GM12878 (cell line): Measurements from ENCODE around the gene BTBD9. TPM values are rescaled to one million over a fixed set of nuclear protein-coding genes. Genes with fewer than 3 reads are reported as not detected.

Experiments
- ATAC-seq: fragments of 200-7000 bp; cut with Tn5 transposase; 3 replicates; pipeline ENCODE4 v1.9.1; 2020; ENCODE audit warnings: mild to moderate bottlenecking, moderate library complexity
- BruUV-seq: library from RNA; stranded (reverse); fragments of 400-500 nt; replicated peaks from 2 replicates; lab custom pipeline; 2021; lab: Mats Ljungman, UMichigan
- CTCF ChIA-PET: fragments of 300-600 bp; sonication (Branson Sonifier 250); formaldehyde crosslinking; extraction: SDS; loops from one replicate; lab custom pipeline; 2021; ENCODE audit warnings: inconsistent platforms; lab: Yijun Ruan, JAX
- POLR2A ChIA-PET: fragments of 350-600 bp; formaldehyde crosslinking; extraction: SDS; loops from one replicate; lab custom pipeline; 2021; ENCODE audit warnings: inconsistent platforms; lab: Charles Lee
- RAD21 ChIA-PET: fragments of 300-600 bp; sonication (Branson Sonifier 250); formaldehyde crosslinking; loops from one replicate; lab custom pipeline; 2023; ENCODE audit warnings: antibody characterized with exemption; ENCODE audit not compliant: unreplicated experiment; lab: Charles Lee
- SMC1A ChIA-PET: fragments of 300-600 bp; sonication (Branson Sonifier 250); formaldehyde crosslinking; loops from one replicate; lab custom pipeline; 2023; ENCODE audit not compliant: unreplicated experiment, uncharacterized antibody; lab: Charles Lee
- DNase-seq: peaks from one replicate; pipeline ENCODE4 v3.0.0-alpha.2; 2011; ENCODE audit warnings: low read depth, low spot score
- FAIRE-seq: peaks from 3 replicates; lab custom pipeline; 2011; peaks lifted over from hg19 to GRCh38; lab: Jason Lieb, UNC
- H2AFZ ChIP-seq: 2 replicates; pipeline ENCODE4 v1.6.0; 2011; ENCODE audit warnings: low read depth, low read length, control low read depth; ENCODE audit not compliant: control insufficient read depth
- H3K27ac ChIP-seq: 2 replicates; pipeline ENCODE4 v1.5.1; 2011; ENCODE audit warnings: control low read depth; ENCODE audit not compliant: control insufficient read depth, insufficient read depth
- H3K27me3 ChIP-seq, 2 experiments: replicated peaks in 1 of 2; 2 replicates each; pipeline versions ENCODE4 v1.6.0 to v1.6.1; 2011; ENCODE audit warnings: low read length in 1 of 2; ENCODE audit not compliant: control insufficient read depth in 2 of 2, insufficient read depth in 2 of 2
- H3K36me3 ChIP-seq, 2 experiments: 2 replicates each; pipeline ENCODE4 v1.5.1; 2011; ENCODE audit warnings: low read length in 1 of 2; ENCODE audit not compliant: control insufficient read depth in 2 of 2, insufficient read depth in 2 of 2
- H3K4me1 ChIP-seq: 2 replicates; pipeline ENCODE4 v1.6.1; 2011; ENCODE audit warnings: mild to moderate bottlenecking, low read length, moderate library complexity, mixed read lengths; ENCODE audit not compliant: control insufficient read depth, insufficient read depth
- H3K4me2 ChIP-seq: 2 replicates; pipeline ENCODE4 v1.6.0; 2011; ENCODE audit warnings: control low read depth; ENCODE audit not compliant: control insufficient read depth, insufficient read depth
- H3K4me3 ChIP-seq: fragments of 200-600 bp; sonication (generic); 2 replicates; pipeline ENCODE4 v1.5.1; 2016
- H3K79me2 ChIP-seq: 2 replicates; pipeline ENCODE4 v1.6.0; 2011; ENCODE audit warnings: low read length; ENCODE audit not compliant: control insufficient read depth, insufficient read depth
- H3K9ac ChIP-seq: 2 replicates; pipeline ENCODE4 v1.8.0; 2011; ENCODE audit warnings: low read length, control low read depth, mixed read lengths; ENCODE audit not compliant: control insufficient read depth, insufficient read depth
- H3K9me3 ChIP-seq: replicated peaks from 3 replicates; pipeline ENCODE4 v1.5.1; 2011; ENCODE audit warnings: mild to moderate bottlenecking, low read length; ENCODE audit not compliant: control insufficient read depth, insufficient read depth
- H4K20me1 ChIP-seq: 2 replicates; pipeline ENCODE4 v1.6.0; 2011; ENCODE audit not compliant: control insufficient read depth, insufficient read depth
- ATF2 ChIP-seq: IDR thresholded peaks from 2 replicates; pipeline ENCODE4 v1.6.1; 2012; ENCODE audit warnings: low read length, inconsistent platforms
- BCL3 ChIP-seq: IDR thresholded peaks from 2 replicates; pipeline ENCODE4 v1.6.1; 2011; ENCODE audit warnings: borderline replicate concordance, low read depth, mild to moderate bottlenecking, moderate library complexity, low read length; ENCODE audit not compliant: insufficient read depth, poor library complexity, severe bottlenecking
- BMI1 ChIP-seq: fragments of 450-650 bp; IDR thresholded peaks from 2 replicates; pipeline ENCODE4 v1.6.1; 2016; ENCODE audit warnings: mild to moderate bottlenecking, moderate library complexity, borderline replicate concordance
- CBX5 ChIP-seq: sonication (generic); IDR thresholded peaks from 2 replicates; pipeline ENCODE4 v1.6.1; 2016; ENCODE audit warnings: low read depth, moderate library complexity, mild to moderate bottlenecking, inconsistent platforms
- DPF2 ChIP-seq: fragments of 450-650 bp; IDR thresholded peaks from 2 replicates; pipeline ENCODE4 v1.6.1; 2017; ENCODE audit warnings: mild to moderate bottlenecking
- FOXK2 ChIP-seq: fragments of 450-650 bp; IDR thresholded peaks from 2 replicates; pipeline ENCODE4 v1.6.1; 2017; ENCODE audit warnings: mild to moderate bottlenecking, moderate library complexity
- POU2F2 ChIP-seq: IDR thresholded peaks from 3 replicates; pipeline ENCODE4 v1.6.1; 2011; ENCODE audit warnings: low read depth, mild to moderate bottlenecking, low read length, borderline replicate concordance
- RFX5 ChIP-seq: IDR thresholded peaks from 2 replicates; pipeline ENCODE4 v1.6.1; 2011; ENCODE audit warnings: low read depth, low read length, improper control_type of control experiment
- SREBF1 ChIP-seq: IDR thresholded peaks from 2 replicates; pipeline ENCODE4 v1.6.1; 2012; ENCODE audit warnings: mild to moderate bottlenecking, low read length
- TARDBP ChIP-seq: IDR thresholded peaks from 2 replicates; pipeline ENCODE4 v1.6.1; 2016; ENCODE audit warnings: borderline replicate concordance
- USF2 ChIP-seq: IDR thresholded peaks from 2 replicates; pipeline ENCODE4 v1.6.1; 2011; ENCODE audit warnings: low read depth, low read length, improper control_type of control experiment, borderline replicate concordance
- WGBS: methylation state at CpG from one replicate; pipeline ENCODE4 v1.1.6; 2016; ENCODE audit warnings: low lambda C conversion rate; ENCODE audit not compliant: insufficient replicate concordance, insufficient coverage; ENCODE audit errors: missing lambda C conversion rate; 5-methylcytosine and 5-hydroxymethylcytosine counted together
- in situ Hi-C: fragments of 300-500 bp; cut with MboI; formaldehyde crosslinking; loops from 9 replicates; pipeline ENCODE4 v1.14.3; 2018; ENCODE audit warnings: mixed read lengths
- intact Hi-C: fragments of 100-400 bp; cut with micrococcal nuclease; formaldehyde crosslinking; loops from one replicate; pipeline ENCODE4 v1.14.2; 2022; ENCODE audit not compliant: unreplicated experiment
- polyA plus RNA-seq, 11 experiments: library from polyadenylated mRNA; depleted of rRNA in 4 of 11; unstranded in 6 of 11; stranded (reverse) in 5 of 11; fragments of >200 nt; fragmentation: Nextera tagmentation in 4 of 11; fragmentation: Illumina TruSeq in 1 of 11; extraction: Ambion mirVana in 4 of 11; extraction: Trizol in 1 of 11; gene quantifications; 1 replicate in 1 of 11; 2 replicates in 10 of 11; pipeline versions ENCODE4 v1.2.1 to v1.2.3, GENCODE V29; 2011 to 2016; ENCODE audit warnings: inconsistent platforms in 2 of 11, missing spikeins in 2 of 11, low read depth in 1 of 11
- total RNA-seq, 4 experiments: library from RNA; depleted of rRNA in 3 of 4; stranded (reverse); fragments of >200 nt in 3 of 4; fragmentation: Illumina TruSeq in 1 of 4; extraction: Trizol in 1 of 4; gene quantifications; 2 replicates each; pipeline versions ENCODE4 v1.2.1 to v1.2.3, GENCODE V29; 2013 to 2021

The BTBD9 gene
- total and polyA plus RNA-seq, 10 of the 15 experiments (the other 5 are each of a cell fraction or from before 2014, with no cell fraction given) = 0.22 to 8.6 (median 4.6) TPM

- no peak for TF ChIP-seq ATF2
These were observed 414.0 kb downstream of the BTBD9 start (continued) for GRCh38 chr6:38225766-38226165.

- Histone ChIP-seq H3K27me3 (no peaks in the 10 kb centered on the region), H3K4me2 (no peak overlapping the region), H3K9ac (no peak overlapping the region), H3K36me3 (no peaks in the 10 kb centered on the region), H4K20me1 (no peaks in the 10 kb centered on the region), H3K9me3 (no peaks in the 10 kb centered on the region), H3K79me2 (no peaks in the 10 kb centered on the region), H3K4me3 (no peak overlapping the region), H3K27ac (no peak overlapping the region), H3K4me1 (peaks cover 4% of the 10 kb centered on the region; the same call in 1 of the 2 replicates), H2AFZ (no peak overlapping the region)
- POLR2A ChIA-PET = no interaction called here
- SMC1A ChIA-PET = interaction anchor here (0.6 kb wide), 1 partner anchor 14 kb away, joined by 3 read pairs; no protein-coding TSS in a partner anchor
- no TSS peak for BruUV-seq
- in situ Hi-C loops = no loop called here
- ATAC-seq = no peak
- TF ChIP-seq DPF2 (no peak), BMI1 (no peak), TARDBP (no peak), POU2F2 (no peak), USF2 (no peak), CBX5 (no peak), BCL3 (no peak), SREBF1 (no peak), RFX5 (no peak), FOXK2 (no peak)
- RAD21 ChIA-PET = interaction anchor here (0.6 kb wide), 1 partner anchor 18 kb away, joined by 4 read pairs; no protein-coding TSS in a partner anchor
- 84% methylated on average over 4 of the region's 4 CpGs for WGBS
- peak; percentile 73 for FAIRE-seq
- CTCF ChIA-PET = no interaction called here
- intact Hi-C loops = no loop called here
- no peak for DNase-seq
These were observed 418.5 kb downstream of the BTBD9 start for GRCh38 chr6:38221251-38221650.
